ENCODE results near the gene CEP152.

DNA sequence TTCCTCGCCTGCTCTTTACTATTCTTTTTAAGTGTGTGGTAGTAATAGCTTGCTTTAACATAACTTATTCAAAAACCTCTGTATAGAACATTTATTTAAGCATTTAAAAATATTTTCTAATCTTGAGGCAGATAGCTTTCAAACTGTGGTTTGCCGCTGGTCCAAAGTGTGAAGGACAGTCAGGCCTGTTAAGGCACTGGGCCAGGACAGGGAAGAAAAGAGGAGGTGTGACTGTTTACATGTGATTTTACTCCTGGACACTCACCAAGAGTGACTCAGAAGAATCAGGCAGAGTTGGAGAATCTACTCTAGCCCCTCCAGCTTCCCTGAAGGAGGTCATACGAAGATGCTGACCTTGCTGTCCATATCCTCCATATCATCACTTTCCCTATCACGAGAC lies 44.7 kb downstream of the CEP152 start:
- TF ChIP-seq, protein P1, sequence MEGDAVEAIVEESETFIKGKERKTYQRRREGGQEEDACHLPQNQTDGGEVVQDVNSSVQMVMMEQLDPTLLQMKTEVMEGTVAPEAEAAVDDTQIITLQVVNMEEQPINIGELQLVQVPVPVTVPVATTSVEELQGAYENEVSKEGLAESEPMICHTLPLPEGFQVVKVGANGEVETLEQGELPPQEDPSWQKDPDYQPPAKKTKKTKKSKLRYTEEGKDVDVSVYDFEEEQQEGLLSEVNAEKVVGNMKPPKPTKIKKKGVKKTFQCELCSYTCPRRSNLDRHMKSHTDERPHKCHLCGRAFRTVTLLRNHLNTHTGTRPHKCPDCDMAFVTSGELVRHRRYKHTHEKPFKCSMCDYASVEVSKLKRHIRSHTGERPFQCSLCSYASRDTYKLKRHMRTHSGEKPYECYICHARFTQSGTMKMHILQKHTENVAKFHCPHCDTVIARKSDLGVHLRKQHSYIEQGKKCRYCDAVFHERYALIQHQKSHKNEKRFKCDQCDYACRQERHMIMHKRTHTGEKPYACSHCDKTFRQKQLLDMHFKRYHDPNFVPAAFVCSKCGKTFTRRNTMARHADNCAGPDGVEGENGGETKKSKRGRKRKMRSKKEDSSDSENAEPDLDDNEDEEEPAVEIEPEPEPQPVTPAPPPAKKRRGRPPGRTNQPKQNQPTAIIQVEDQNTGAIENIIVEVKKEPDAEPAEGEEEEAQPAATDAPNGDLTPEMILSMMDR (conservative IDR thresholded peaks at IDR 0.05; ENCODE audit: low read depth in 2 of 2), result no peak
- TF ChIP-seq POLR2AphosphoS5 (IDR thresholded peaks at IDR 0.05; ENCODE audit: low read depth) (no peak), EZH2phosphoT487 (IDR thresholded peaks at IDR 0.05; ENCODE audit: unreplicated experiment) (no peak), EZH2 (IDR thresholded peaks at IDR 0.05; ENCODE audit: low read depth, unreplicated experiment) (no peak), CREB1 (CRISPR knock-in tag; IDR thresholded peaks at IDR 0.05; ENCODE audit: low read depth) (no peak), JUNB (IDR thresholded peaks at IDR 0.05; ENCODE audit: unreplicated experiment) (no peak), ZNF331 (CRISPR knock-in tag; IDR thresholded peaks at IDR 0.05; ENCODE audit: low read depth) (no peak), ZNF114 (CRISPR knock-in tag; IDR thresholded peaks at IDR 0.05) (no peak)
- TF ChIP-seq, protein P2, sequence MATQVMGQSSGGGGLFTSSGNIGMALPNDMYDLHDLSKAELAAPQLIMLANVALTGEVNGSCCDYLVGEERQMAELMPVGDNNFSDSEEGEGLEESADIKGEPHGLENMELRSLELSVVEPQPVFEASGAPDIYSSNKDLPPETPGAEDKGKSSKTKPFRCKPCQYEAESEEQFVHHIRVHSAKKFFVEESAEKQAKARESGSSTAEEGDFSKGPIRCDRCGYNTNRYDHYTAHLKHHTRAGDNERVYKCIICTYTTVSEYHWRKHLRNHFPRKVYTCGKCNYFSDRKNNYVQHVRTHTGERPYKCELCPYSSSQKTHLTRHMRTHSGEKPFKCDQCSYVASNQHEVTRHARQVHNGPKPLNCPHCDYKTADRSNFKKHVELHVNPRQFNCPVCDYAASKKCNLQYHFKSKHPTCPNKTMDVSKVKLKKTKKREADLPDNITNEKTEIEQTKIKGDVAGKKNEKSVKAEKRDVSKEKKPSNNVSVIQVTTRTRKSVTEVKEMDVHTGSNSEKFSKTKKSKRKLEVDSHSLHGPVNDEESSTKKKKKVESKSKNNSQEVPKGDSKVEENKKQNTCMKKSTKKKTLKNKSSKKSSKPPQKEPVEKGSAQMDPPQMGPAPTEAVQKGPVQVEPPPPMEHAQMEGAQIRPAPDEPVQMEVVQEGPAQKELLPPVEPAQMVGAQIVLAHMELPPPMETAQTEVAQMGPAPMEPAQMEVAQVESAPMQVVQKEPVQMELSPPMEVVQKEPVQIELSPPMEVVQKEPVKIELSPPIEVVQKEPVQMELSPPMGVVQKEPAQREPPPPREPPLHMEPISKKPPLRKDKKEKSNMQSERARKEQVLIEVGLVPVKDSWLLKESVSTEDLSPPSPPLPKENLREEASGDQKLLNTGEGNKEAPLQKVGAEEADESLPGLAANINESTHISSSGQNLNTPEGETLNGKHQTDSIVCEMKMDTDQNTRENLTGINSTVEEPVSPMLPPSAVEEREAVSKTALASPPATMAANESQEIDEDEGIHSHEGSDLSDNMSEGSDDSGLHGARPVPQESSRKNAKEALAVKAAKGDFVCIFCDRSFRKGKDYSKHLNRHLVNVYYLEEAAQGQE (IDR thresholded peaks at IDR 0.05; ENCODE audit: unreplicated experiment), result no peak
- TF ChIP-seq, protein P3, sequence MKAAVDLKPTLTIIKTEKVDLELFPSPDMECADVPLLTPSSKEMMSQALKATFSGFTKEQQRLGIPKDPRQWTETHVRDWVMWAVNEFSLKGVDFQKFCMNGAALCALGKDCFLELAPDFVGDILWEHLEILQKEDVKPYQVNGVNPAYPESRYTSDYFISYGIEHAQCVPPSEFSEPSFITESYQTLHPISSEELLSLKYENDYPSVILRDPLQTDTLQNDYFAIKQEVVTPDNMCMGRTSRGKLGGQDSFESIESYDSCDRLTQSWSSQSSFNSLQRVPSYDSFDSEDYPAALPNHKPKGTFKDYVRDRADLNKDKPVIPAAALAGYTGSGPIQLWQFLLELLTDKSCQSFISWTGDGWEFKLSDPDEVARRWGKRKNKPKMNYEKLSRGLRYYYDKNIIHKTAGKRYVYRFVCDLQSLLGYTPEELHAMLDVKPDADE (IDR thresholded peaks at IDR 0.05), result no peak

Measured in GM23338 (cell line).